ENCODE results near the gene CXCL1.
"Not testable (repeated sequence)": the region's sequence is repeated elsewhere in the genome, so short reads cannot be mapped to it uniquely, and the experiment has no call there.

DNA sequence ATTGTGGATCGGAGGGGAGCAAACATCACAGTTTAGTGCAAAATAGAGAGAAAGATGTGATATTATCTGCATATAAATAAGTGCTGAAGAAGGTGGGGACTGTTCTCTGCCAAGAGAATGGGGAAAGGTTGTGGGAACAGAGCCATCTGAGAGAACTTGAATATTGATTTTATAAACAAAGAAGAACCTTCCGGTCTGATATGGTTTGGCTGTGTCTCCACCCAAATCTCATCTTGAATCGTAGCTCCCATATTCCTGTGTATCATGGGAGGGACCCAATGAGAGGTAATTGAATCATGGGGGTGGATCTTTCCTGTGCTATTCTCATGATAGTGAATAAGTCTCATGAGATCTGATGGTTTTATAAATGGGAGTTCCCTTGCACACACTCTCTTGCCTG is 30.1 kb downstream of the CXCL1 start:
- TF ChIP-seq, protein P1, sequence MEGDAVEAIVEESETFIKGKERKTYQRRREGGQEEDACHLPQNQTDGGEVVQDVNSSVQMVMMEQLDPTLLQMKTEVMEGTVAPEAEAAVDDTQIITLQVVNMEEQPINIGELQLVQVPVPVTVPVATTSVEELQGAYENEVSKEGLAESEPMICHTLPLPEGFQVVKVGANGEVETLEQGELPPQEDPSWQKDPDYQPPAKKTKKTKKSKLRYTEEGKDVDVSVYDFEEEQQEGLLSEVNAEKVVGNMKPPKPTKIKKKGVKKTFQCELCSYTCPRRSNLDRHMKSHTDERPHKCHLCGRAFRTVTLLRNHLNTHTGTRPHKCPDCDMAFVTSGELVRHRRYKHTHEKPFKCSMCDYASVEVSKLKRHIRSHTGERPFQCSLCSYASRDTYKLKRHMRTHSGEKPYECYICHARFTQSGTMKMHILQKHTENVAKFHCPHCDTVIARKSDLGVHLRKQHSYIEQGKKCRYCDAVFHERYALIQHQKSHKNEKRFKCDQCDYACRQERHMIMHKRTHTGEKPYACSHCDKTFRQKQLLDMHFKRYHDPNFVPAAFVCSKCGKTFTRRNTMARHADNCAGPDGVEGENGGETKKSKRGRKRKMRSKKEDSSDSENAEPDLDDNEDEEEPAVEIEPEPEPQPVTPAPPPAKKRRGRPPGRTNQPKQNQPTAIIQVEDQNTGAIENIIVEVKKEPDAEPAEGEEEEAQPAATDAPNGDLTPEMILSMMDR (conservative IDR thresholded peaks at IDR 0.05) = not testable (repeated sequence)
- not testable (repeated sequence) for TF ChIP-seq ZFX (IDR thresholded peaks at IDR 0.05)

All from C4-2B (cell line).